GM18502 (cell line): Measurements from ENCODE around the gene FBXW7.

Experiments
- ATAC-seq: cut with Tn5 transposase; IDR thresholded peaks from one replicate; pipeline ENCODE4 v1.9.1; 2021; ENCODE audit warnings: mild to moderate bottlenecking; ENCODE audit not compliant: unreplicated experiment, poor library complexity

The FBXW7 gene

GRCh38 chr4:152385551-152385950, 150.3 kb downstream of the FBXW7 start:
- no peak for ATAC-seq

- ATAC-seq: no peak
These were observed 153.7 kb downstream of the FBXW7 start for GRCh38 chr4:152382057-152382785.

GRCh38 chr4:152380919-152381318, 155.0 kb downstream of the FBXW7 start:
- no peak for ATAC-seq

- ATAC-seq: no peak
These were observed 155.7 kb downstream of the FBXW7 start for GRCh38 chr4:152380185-152380584.

GRCh38 chr4:152374606-152375285, 161.1 kb downstream of the FBXW7 start:
- ATAC-seq: no peak

GRCh38 chr4:152374153-152374552, 161.7 kb downstream of the FBXW7 start:
- ATAC-seq: no peak

GRCh38 chr4:152372444-152372843, 163.4 kb downstream of the FBXW7 start:
- ATAC-seq: no peak

GRCh38 chr4:152369902-152370295, 166.0 kb downstream of the FBXW7 start:
- ATAC-seq: no peak

- no peak for ATAC-seq
These were observed 166.5 kb downstream of the FBXW7 start for GRCh38 chr4:152369203-152369901.

GRCh38 chr4:152368001-152368400, 167.9 kb downstream of the FBXW7 start:
- ATAC-seq: no peak

- ATAC-seq: no peak
These were observed 171.0 kb downstream of the FBXW7 start for GRCh38 chr4:152364883-152365282.

GRCh38 chr4:152364383-152364782, 171.5 kb downstream of the FBXW7 start:
- ATAC-seq: no peak

GRCh38 chr4:152363904-152364303, 172.0 kb downstream of the FBXW7 start:
- no peak for ATAC-seq

- ATAC-seq: no peak
These were observed 172.8 kb downstream of the FBXW7 start for GRCh38 chr4:152363086-152363485.

- peak; percentile 55 for ATAC-seq
These were observed 175.9 kb downstream of the FBXW7 start for GRCh38 chr4:152360045-152360410.

- peak; percentile 70 for ATAC-seq
These were observed 176.5 kb downstream of the FBXW7 start for GRCh38 chr4:152359208-152360044.

- no peak for ATAC-seq
These were observed 178.7 kb downstream of the FBXW7 start for GRCh38 chr4:152357206-152357605.

GRCh38 chr4:152356428-152357034, 179.4 kb downstream of the FBXW7 start:
- ATAC-seq: no peak

GRCh38 chr4:152352622-152353116, 183.2 kb downstream of the FBXW7 start:
- ATAC-seq: peak; percentile 91

- peak; percentile 10 for ATAC-seq
These were observed 183.7 kb downstream of the FBXW7 start for GRCh38 chr4:152352215-152352614.
